Upper lobe of right lung (tissue), 1 donor: Measurements from ENCODE around the gene AMPD3. TPM values are rescaled to one million over a fixed set of nuclear protein-coding genes. Genes with fewer than 3 reads are reported as not detected.

Source experiments
- ATAC-seq: fragments of 200-7000 bp; cut with Tn5 transposase; one replicate; pipeline ENCODE4 v1.9.1; 2020; ENCODE audit warnings: mild to moderate bottlenecking, moderate library complexity
- DNase-seq: peaks from one replicate; pipeline ENCODE4 v3.0.0-alpha.2; 2020
- H3K27ac ChIP-seq: fragments of 200-600 bp; one replicate; pipeline ENCODE4 v1.8.0; 2022
- H3K27me3 ChIP-seq: fragments of 200-600 bp; one replicate; pipeline ENCODE4 v1.8.0; 2022; ENCODE audit warnings: mild to moderate bottlenecking
- H3K36me3 ChIP-seq: fragments of 200-600 bp; one replicate; pipeline ENCODE4 v1.8.0; 2022
- H3K4me1 ChIP-seq: fragments of 200-600 bp; one replicate; pipeline ENCODE4 v1.8.0; 2022
- H3K4me3 ChIP-seq: fragments of 200-600 bp; one replicate; pipeline ENCODE4 v1.8.0; 2022; ENCODE audit warnings: mild to moderate bottlenecking
- H3K9me3 ChIP-seq: fragments of 200-600 bp; one replicate; pipeline ENCODE4 v1.8.0; 2022
- CTCF ChIP-seq: fragments of 200-600 bp; IDR thresholded peaks from one replicate; pipeline ENCODE4 v1.8.0; 2022; ENCODE audit warnings: antibody characterized with exemption
- intact Hi-C: fragments of 100-400 bp; cut with DNase I; formaldehyde crosslinking; loops from one replicate; pipeline ENCODE4 v1.11.0; 2022
- total RNA-seq: library from RNA; stranded (reverse); fragmentation: NEBNext Ultra II Directional; extraction: Animal tissue kit (Norgen Biotek cat#: 25700); gene quantifications from one replicate; pipeline ENCODE4 v1.2.1, GENCODE V29; 2021
- donor health status: DM: no; HTN: yes; CAD: no; lungs with severe emphysema.

The AMPD3 gene
- total RNA-seq, 1 donor from 2014 or later, result 11.6 TPM

- intact Hi-C loops, result no loop called here
- no peaks in the 10 kb centered on the region for H3K36me3 ChIP-seq
- H3K4me1 ChIP-seq, result peaks cover 9% of the 10 kb centered on the region
- H3K27ac ChIP-seq, result no peak overlapping the region
- DNase-seq (no peak), ATAC-seq (no peak)
- H3K9me3 ChIP-seq, result no peaks in the 10 kb centered on the region
- no peak for TF ChIP-seq CTCF
- no peak overlapping the region for H3K4me3 ChIP-seq
- H3K27me3 ChIP-seq, result no peaks in the 10 kb centered on the region
Measured at GRCh38 chr11:10543782-10544181, 88.7 kb downstream of the AMPD3 start.

GRCh38 chr11:10544491-10545465 is 89.7 kb downstream of the AMPD3 start:
- no peak overlapping the region for H3K4me3 ChIP-seq
- H3K27ac ChIP-seq, result no peak overlapping the region
- no peak for TF ChIP-seq CTCF
- H3K4me1 ChIP-seq, result peaks cover 5% of the 10 kb centered on the region
- intact Hi-C loops, result no loop called here
- H3K9me3 ChIP-seq, result no peaks in the 10 kb centered on the region
- no peak for DNase-seq
- H3K27me3 ChIP-seq, result no peaks in the 10 kb centered on the region
- no peaks in the 10 kb centered on the region for H3K36me3 ChIP-seq
- ATAC-seq, result no peak

- no peak for TF ChIP-seq CTCF
- Histone ChIP-seq H3K36me3 (no peaks in the 10 kb centered on the region), H3K9me3 (no peaks in the 10 kb centered on the region), H3K27ac (no peak overlapping the region), H3K4me1 (no peaks in the 10 kb centered on the region), H3K27me3 (no peaks in the 10 kb centered on the region), H3K4me3 (no peak overlapping the region)
- ATAC-seq, result no peak
- intact Hi-C loops, result no loop called here
- no peak for DNase-seq
Measured at GRCh38 chr11:10550503-10551289, 95.6 kb downstream of the AMPD3 start.

GRCh38 chr11:10551290-10551592 is 96.2 kb downstream of the AMPD3 start:
- Histone ChIP-seq H3K27ac (no peak overlapping the region), H3K4me1 (no peaks in the 10 kb centered on the region), H3K4me3 (no peak overlapping the region), H3K36me3 (no peaks in the 10 kb centered on the region), H3K9me3 (no peaks in the 10 kb centered on the region), H3K27me3 (no peaks in the 10 kb centered on the region)
- ATAC-seq (no peak), DNase-seq (no peak)
- intact Hi-C loops, result no loop called here
- no peak for TF ChIP-seq CTCF

- Histone ChIP-seq H3K4me3 (no peak overlapping the region), H3K27me3 (no peaks in the 10 kb centered on the region), H3K9me3 (no peaks in the 10 kb centered on the region), H3K27ac (no peak overlapping the region), H3K4me1 (no peaks in the 10 kb centered on the region), H3K36me3 (no peaks in the 10 kb centered on the region)
- ATAC-seq (no peak), DNase-seq (no peak)
- no peak for TF ChIP-seq CTCF
- intact Hi-C loops, result no loop called here
Measured at GRCh38 chr11:10551845-10552352, 96.8 kb downstream of the AMPD3 start.
